Adipocyte (in vitro differentiated cells): ENCODE results near the gene ERP29.
"Not testable (repeated sequence)": the region's sequence is repeated elsewhere in the genome, so short reads cannot be mapped to it uniquely, and the experiment has no call there.

Source experiments
- DNase-seq: peaks from one replicate; pipeline ENCODE4 v3.0.0-alpha.2; 2015; ENCODE audit warnings: low read depth
- H3K27me3 ChIP-seq: replicated peaks from 2 replicates; pipeline ENCODE4 v1.7.0; 2013; ENCODE audit warnings: mild to moderate bottlenecking, low read length, moderate library complexity; ENCODE audit not compliant: control insufficient read depth, insufficient read depth
- H3K36me3 ChIP-seq: 2 replicates; pipeline ENCODE4 v1.7.0; 2013; ENCODE audit warnings: low read length, mild to moderate bottlenecking, moderate library complexity; ENCODE audit not compliant: control insufficient read depth, insufficient read depth, severe bottlenecking
- H3K4me1 ChIP-seq: 2 replicates; pipeline ENCODE4 v1.7.0; 2013; ENCODE audit warnings: mild to moderate bottlenecking, low read length, moderate library complexity; ENCODE audit not compliant: control insufficient read depth, insufficient read depth
- H3K4me3 ChIP-seq: 2 replicates; pipeline ENCODE4 v1.7.0; 2013; ENCODE audit warnings: mild to moderate bottlenecking, low read length, moderate library complexity
- H3K9ac ChIP-seq: 2 replicates; pipeline ENCODE4 v1.7.0; 2013; ENCODE audit warnings: mild to moderate bottlenecking, low read length, moderate library complexity
- H3K9me3 ChIP-seq: 2 replicates; pipeline ENCODE4 v1.7.0; 2013; ENCODE audit warnings: mild to moderate bottlenecking, low read length, moderate library complexity; ENCODE audit not compliant: control insufficient read depth

ERP29 gene

GRCh38 chr12:112020947-112021457, 7.8 kb downstream of the ERP29 start:
- Histone ChIP-seq H3K4me1 (peaks cover 16% of the 10 kb centered on the region), H3K4me3 (no peak overlapping the region), H3K36me3 (peaks cover 61% of the 10 kb centered on the region), H3K27me3 (no peaks in the 10 kb centered on the region), H3K9me3 (no peaks in the 10 kb centered on the region), H3K9ac (no peak overlapping the region)
- no peak for DNase-seq

DNA sequence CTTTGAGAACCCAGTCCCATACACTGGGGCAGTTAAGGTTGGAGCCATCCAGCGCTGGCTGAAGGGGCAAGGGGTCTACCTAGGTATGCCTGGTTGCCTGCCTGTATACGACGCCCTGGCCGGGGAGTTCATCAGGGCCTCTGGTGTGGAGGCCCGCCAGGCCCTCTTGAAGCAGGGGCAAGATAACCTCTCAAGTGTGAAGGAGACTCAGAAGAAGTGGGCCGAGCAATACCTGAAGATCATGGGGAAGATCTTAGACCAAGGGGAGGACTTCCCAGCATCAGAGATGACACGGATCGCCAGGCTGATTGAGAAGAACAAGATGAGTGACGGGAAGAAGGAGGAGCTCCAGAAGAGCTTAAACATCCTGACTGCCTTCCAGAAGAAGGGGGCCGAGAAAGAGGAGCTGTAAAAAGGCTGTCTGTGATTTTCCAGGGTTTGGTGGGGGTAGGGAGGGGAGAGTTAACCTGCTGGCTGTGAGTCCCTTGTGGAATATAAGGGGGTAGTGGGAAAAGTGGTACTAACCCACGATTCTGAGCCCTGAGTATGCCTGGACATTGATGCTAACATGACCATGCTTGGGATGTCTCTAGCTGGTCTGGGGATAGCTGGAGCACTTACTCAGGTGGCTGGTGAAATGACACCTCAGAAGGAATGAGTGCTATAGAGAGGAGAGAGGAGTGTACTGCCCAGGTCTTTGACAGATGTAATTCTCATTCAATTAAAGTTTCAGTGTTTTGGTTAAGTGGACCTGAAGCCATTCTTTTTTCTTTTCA, 9.2 kb downstream of the ERP29 start:
- no peak overlapping the region for H3K4me3 ChIP-seq
- H3K9me3 ChIP-seq: no peaks in the 10 kb centered on the region
- H3K4me1 ChIP-seq: peaks cover 19% of the 10 kb centered on the region
- no peak for DNase-seq
- no peak overlapping the region for H3K9ac ChIP-seq
- H3K36me3 ChIP-seq: peaks cover 63% of the 10 kb centered on the region
- no peaks in the 10 kb centered on the region for H3K27me3 ChIP-seq

- no peak overlapping the region for H3K4me3 ChIP-seq
- no peak overlapping the region for H3K9ac ChIP-seq
- peaks cover 14% of the 10 kb centered on the region for H3K4me1 ChIP-seq
- peaks cover 71% of the 10 kb centered on the region for H3K36me3 ChIP-seq
- DNase-seq: no peak
- H3K9me3 ChIP-seq: no peaks in the 10 kb centered on the region
- H3K27me3 ChIP-seq: no peaks in the 10 kb centered on the region
These were observed 10.7 kb downstream of the ERP29 start for GRCh38 chr12:112023759-112024396.

GRCh38 chr12:112025808-112026375, 12.7 kb downstream of the ERP29 start:
- Histone ChIP-seq H3K9ac (no peak overlapping the region), H3K36me3 (peaks cover 79% of the 10 kb centered on the region), H3K9me3 (no peaks in the 10 kb centered on the region), H3K4me3 (no peak overlapping the region), H3K4me1 (peaks cover 5% of the 10 kb centered on the region), H3K27me3 (no peaks in the 10 kb centered on the region)
- no peak for DNase-seq

DNA sequence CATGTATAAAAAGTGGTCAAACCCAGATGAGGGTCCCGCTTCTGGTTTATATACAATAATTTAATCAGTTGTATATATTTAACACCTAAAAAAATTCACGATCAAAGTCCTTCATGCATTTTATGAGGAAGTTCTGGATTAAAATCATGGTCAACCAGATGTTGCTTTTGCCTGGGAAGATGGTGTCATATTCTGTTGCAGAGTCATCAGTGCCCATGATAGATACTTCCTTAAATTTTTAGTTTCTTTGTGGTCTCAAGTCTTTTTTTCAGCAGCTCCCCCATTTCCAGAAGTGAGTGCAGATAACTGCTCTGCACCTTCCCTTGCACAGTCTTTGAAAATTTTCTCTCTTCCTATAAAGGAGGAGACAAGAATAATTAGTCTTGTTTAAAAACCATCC, 16.1 kb downstream of the ERP29 start:
- Histone ChIP-seq H3K9ac (no peak overlapping the region), H3K36me3 (peaks cover 78% of the 10 kb centered on the region), H3K4me1 (peaks cover 5% of the 10 kb centered on the region), H3K4me3 (no peak overlapping the region), H3K9me3 (no peaks in the 10 kb centered on the region), H3K27me3 (no peaks in the 10 kb centered on the region)
- DNase-seq: no peak

- DNase-seq: no peak
- no peaks in the 10 kb centered on the region for H3K27me3 ChIP-seq
- H3K9me3 ChIP-seq: no peaks in the 10 kb centered on the region
- no peak overlapping the region for H3K4me3 ChIP-seq
- no peak overlapping the region for H3K9ac ChIP-seq
- peaks cover 83% of the 10 kb centered on the region for H3K36me3 ChIP-seq
- H3K4me1 ChIP-seq: no peaks in the 10 kb centered on the region
These were observed 18.2 kb downstream of the ERP29 start for GRCh38 chr12:112031472-112031871.

- no peak for DNase-seq
- H3K9me3 ChIP-seq: no peaks in the 10 kb centered on the region
- H3K4me3 ChIP-seq: no peak overlapping the region
- no peaks in the 10 kb centered on the region for H3K27me3 ChIP-seq
- H3K4me1 ChIP-seq: no peaks in the 10 kb centered on the region
- H3K9ac ChIP-seq: no peak overlapping the region
- peaks cover 90% of the 10 kb centered on the region for H3K36me3 ChIP-seq
These were observed 19.1 kb downstream of the ERP29 start for GRCh38 chr12:112032292-112032691.

DNA sequence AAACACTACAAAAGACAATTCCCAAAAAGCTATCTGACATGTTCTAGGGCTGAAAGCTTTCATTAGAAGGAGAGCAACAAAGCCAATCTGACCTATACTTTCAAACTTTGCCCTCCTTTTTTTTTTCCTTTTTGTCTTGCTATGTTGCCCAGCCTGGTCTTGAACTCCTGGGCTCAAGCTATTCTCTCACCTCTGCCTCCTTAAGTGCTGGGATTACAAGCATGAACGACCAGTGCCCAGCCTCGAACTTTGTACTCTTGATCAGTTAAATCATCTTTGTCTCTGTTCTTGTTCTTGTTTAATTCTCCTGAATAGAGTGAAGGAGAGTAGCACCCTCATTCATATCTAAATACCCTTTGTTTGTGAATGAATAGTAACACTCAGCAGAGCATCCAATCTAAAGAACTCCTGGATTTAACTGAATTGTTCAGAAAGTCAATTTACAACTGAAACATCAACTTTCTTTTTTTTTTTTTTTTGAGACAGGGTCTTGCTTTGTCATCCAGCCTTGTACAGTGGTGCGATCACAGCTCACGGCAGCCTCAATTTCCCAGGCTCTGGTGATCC, 22.1 kb downstream of the ERP29 start:
- Histone ChIP-seq H3K4me1 (no peaks in the 10 kb centered on the region), H3K9ac (no peak overlapping the region), H3K4me3 (no peak overlapping the region), H3K27me3 (no peaks in the 10 kb centered on the region), H3K9me3 (no peaks in the 10 kb centered on the region), H3K36me3 (peaks cover 91% of the 10 kb centered on the region)
- DNase-seq: no peak

DNA sequence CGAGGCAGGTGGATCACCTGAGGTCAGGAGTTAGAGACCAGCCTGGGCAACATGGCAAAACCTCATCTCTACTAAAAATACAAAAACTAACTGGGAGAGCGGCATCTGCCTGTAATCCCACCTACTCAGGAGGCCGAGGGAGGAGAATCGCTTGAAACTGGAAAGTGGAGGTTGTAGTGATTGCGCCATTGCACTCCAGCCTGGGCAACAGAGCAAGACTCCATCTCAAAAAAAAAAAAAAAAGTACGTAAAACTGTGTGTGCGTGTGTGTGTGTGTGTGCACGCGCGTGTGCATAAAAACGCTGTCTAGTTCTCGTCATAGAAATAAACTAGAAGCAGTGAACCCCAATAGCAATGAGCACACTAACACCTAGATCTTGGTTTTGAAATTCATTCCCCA, 23.4 kb downstream of the ERP29 start:
- not testable (repeated sequence) for H3K9ac ChIP-seq, DNase-seq, H3K4me3 ChIP-seq, H3K9me3 ChIP-seq, H3K27me3 ChIP-seq, H3K4me1 ChIP-seq
- H3K36me3 ChIP-seq: peaks cover 91% of the 10 kb centered on the region

GRCh38 chr12:112046003-112046402, 32.8 kb downstream of the ERP29 start:
- no peak overlapping the region for H3K4me3 ChIP-seq
- peaks cover 12% of the 10 kb centered on the region for H3K4me1 ChIP-seq
- H3K9ac ChIP-seq: no peak overlapping the region
- no peaks in the 10 kb centered on the region for H3K9me3 ChIP-seq
- no peaks in the 10 kb centered on the region for H3K27me3 ChIP-seq
- no peak for DNase-seq
- H3K36me3 ChIP-seq: peaks cover 93% of the 10 kb centered on the region

DNA sequence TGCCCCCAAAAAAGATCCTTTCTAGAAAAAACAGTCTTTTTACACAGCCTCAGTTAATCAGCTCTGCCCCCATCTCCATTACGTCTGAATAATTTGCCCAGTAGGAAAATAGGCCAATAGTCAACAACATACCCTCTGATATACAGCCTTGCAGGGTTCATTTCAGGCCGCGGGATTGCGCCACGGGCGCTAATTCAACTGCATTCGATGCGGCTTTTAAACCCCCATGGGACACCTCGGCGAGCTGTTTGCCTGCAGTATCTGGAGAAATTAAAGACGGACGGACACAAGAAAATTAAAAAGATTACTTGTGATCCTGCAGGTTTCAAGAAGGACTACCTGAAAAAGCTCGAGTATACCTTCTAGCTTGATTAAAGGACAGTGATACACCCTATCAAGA, 36.1 kb downstream of the ERP29 start:
- DNase-seq: no peak
- Histone ChIP-seq H3K4me3 (no peak overlapping the region), H3K27me3 (no peaks in the 10 kb centered on the region), H3K9ac (no peak overlapping the region), H3K36me3 (peaks cover 96% of the 10 kb centered on the region), H3K9me3 (no peaks in the 10 kb centered on the region), H3K4me1 (peaks cover 18% of the 10 kb centered on the region)
